ENCODE data around the gene TEX14.

GRCh38 chr17:58693208-58693607 is 1.4 kb upstream of the TEX14 start:
- TF ChIP-seq ELF4 (IDR thresholded peaks at IDR 0.05), result no peak
- no peak for TF ChIP-seq SP1 (IDR thresholded peaks at IDR 0.05)
- no peak for TF ChIP-seq BHLHE40 (IDR thresholded peaks at IDR 0.05; ENCODE audit: borderline replicate concordance)
- no peak for TF ChIP-seq FOXA1 (IDR thresholded peaks at IDR 0.05)
- TF ChIP-seq FOXK2 (IDR thresholded peaks at IDR 0.05), result no peak
- no peak for TF ChIP-seq TARDBP (IDR thresholded peaks at IDR 0.05)
- TF ChIP-seq ZNF384 (IDR thresholded peaks at IDR 0.05), result no peak
- no peak for TF ChIP-seq ARNT (IDR thresholded peaks at IDR 0.05)
- TF ChIP-seq SUZ12 (IDR thresholded peaks at IDR 0.05), result no peak

Measured in HEK293T (cell line).